ENCODE results near the gene KCNE1. TPM values are rescaled to one million over a fixed set of nuclear protein-coding genes. Genes with fewer than 3 reads are reported as not detected.

The KCNE1 gene
- total and polyA plus RNA-seq, 2 of the 4 experiments (the other 2 are of a cell fraction) = 0.46 to 0.90 TPM

- H4K8ac ChIP-seq (ENCODE audit: low read depth in 2 of 2, low read length in 2 of 2) = no peak overlapping the region
- no peak overlapping the region for H2BK15ac ChIP-seq (ENCODE audit: low read depth, low read length)
- ChIA-PET CTCF (interaction anchor here (0.6 to 3.0 kb wide), 10 partner anchors 12 to 157 kb away, joined by 3 to 25 read pairs (median 4); no protein-coding TSS in a partner anchor), POLR2A (ENCODE audit: unreplicated experiment) (interaction anchor here (0.6 to 1.0 kb wide), 2 partner anchors 12 to 1279 kb away, joined by 3 to 6 read pairs; no protein-coding TSS in a partner anchor)
- H3K23ac ChIP-seq (ENCODE audit: low read depth, low read length) = no peak overlapping the region
- no peak overlapping the region for H3K18ac ChIP-seq (ENCODE audit: low read depth, low read length)
- 65% methylated on average over 4 of the region's 15 CpGs; no CpG with 5 or more reads in 1 of the 2 experiments for WGBS, 2 experiments (ENCODE audit: extremely low coverage in 2 of 2, insufficient read length in 1 of 2)
- dilution Hi-C loops (cut with HindIII; ENCODE audit: low sequenced_read_pairs, unreplicated experiment) = no loop called here
- ATAC-seq (ENCODE audit: low read depth) (peak; percentile 85), DNase-seq (peak; percentile 68)
- H2BK120ac ChIP-seq (ENCODE audit: low read depth, low read length) = no peak overlapping the region
- H3K56ac ChIP-seq (ENCODE audit: extremely low read depth, insufficient read depth, low read length) = no peak overlapping the region
- no peak overlapping the region for H2BK20ac ChIP-seq (ENCODE audit: low read depth, low read length)
- H2AK9ac ChIP-seq (replicated peaks; ENCODE audit: low read depth, low read length, poor library complexity) = peak overlapping the region; percentile 67
- in situ Hi-C loops (cut with MboI; ENCODE audit: low sequenced_read_pairs) = no loop called here
- H3K4me2 ChIP-seq (ENCODE audit: low read depth, low read length) = no peak overlapping the region
- TF ChIP-seq SMC3 (IDR thresholded peaks at IDR 0.05; ENCODE audit: low read depth, low read length) = peak; percentile 95
- TF ChIP-seq, protein P1, sequence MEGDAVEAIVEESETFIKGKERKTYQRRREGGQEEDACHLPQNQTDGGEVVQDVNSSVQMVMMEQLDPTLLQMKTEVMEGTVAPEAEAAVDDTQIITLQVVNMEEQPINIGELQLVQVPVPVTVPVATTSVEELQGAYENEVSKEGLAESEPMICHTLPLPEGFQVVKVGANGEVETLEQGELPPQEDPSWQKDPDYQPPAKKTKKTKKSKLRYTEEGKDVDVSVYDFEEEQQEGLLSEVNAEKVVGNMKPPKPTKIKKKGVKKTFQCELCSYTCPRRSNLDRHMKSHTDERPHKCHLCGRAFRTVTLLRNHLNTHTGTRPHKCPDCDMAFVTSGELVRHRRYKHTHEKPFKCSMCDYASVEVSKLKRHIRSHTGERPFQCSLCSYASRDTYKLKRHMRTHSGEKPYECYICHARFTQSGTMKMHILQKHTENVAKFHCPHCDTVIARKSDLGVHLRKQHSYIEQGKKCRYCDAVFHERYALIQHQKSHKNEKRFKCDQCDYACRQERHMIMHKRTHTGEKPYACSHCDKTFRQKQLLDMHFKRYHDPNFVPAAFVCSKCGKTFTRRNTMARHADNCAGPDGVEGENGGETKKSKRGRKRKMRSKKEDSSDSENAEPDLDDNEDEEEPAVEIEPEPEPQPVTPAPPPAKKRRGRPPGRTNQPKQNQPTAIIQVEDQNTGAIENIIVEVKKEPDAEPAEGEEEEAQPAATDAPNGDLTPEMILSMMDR (conservative IDR thresholded peaks at IDR 0.05; ENCODE audit: low read depth, low read length) = peak; percentile 92
- peak; percentile 95 for TF ChIP-seq RAD21 (IDR thresholded peaks at IDR 0.05; ENCODE audit: low read length)
- TF ChIP-seq POLR2A (IDR thresholded peaks at IDR 0.05; ENCODE audit: low read depth, low read length) = peak; percentile 34; the same call in 1 of the 2 replicates
- TF ChIP-seq MAZ (IDR thresholded peaks at IDR 0.05; ENCODE audit: borderline replicate concordance, low read depth, low read length) = no peak; the same call in 1 of the 2 replicates
- BruUV-seq (replicated peaks) = no TSS peak
- no peaks in the 10 kb centered on the region for H4K20me1 ChIP-seq (ENCODE audit: insufficient read depth, low read length)
- no peak overlapping the region for H3K9ac ChIP-seq (ENCODE audit: low read depth, low read length)
- H4K5ac ChIP-seq (ENCODE audit: low read depth, low read length) = no peak overlapping the region
- H3K9me1 ChIP-seq (ENCODE audit: insufficient read depth, low read length) = peaks cover 7% of the 10 kb centered on the region; the same call in 1 of the 2 replicates
- H3K4me1 ChIP-seq (ENCODE audit: control insufficient read depth, insufficient read depth, low read length) = peaks cover 1% of the 10 kb centered on the region; the same call in 1 of the 2 replicates
- H3K9me3 ChIP-seq (ENCODE audit: control insufficient read depth, insufficient read depth, low read length) = no peaks in the 10 kb centered on the region
- peak overlapping the region; percentile 54 for H2AK5ac ChIP-seq (ENCODE audit: low read depth, low read length)
- no peak overlapping the region for H4K91ac ChIP-seq (ENCODE audit: insufficient read depth, low read depth, low read length)
- no peaks in the 10 kb centered on the region for H3K79me1 ChIP-seq (ENCODE audit: low read depth in 1 of 2, low read length in 2 of 2)
- H3K27me3 ChIP-seq (ENCODE audit: control insufficient read depth, insufficient read depth, low read length) = no peaks in the 10 kb centered on the region
- H2BK5ac ChIP-seq (ENCODE audit: low read depth, low read length, poor library complexity, severe bottlenecking) = no peak overlapping the region
- H3K14ac ChIP-seq (replicated peaks; ENCODE audit: low read depth, low read length) = no peak overlapping the region
- H3K36me3 ChIP-seq (ENCODE audit: control insufficient read depth, insufficient read depth, low read length) = no peaks in the 10 kb centered on the region
- no peak overlapping the region for H2AFZ ChIP-seq (replicated peaks; ENCODE audit: low read length, poor library complexity)
- H3K4me3 ChIP-seq (ENCODE audit: insufficient read depth, low read depth, low read length) = no peak overlapping the region
- H3K4ac ChIP-seq (ENCODE audit: low read depth, low read length) = no peak overlapping the region; the same call in 1 of the 2 replicates
- intact Hi-C loops (cut with micrococcal nuclease) = loop anchor here (1.0 kb wide), 2 partner anchors 72 to 93 kb away; no protein-coding TSS in a partner anchor
- no peak overlapping the region for H3K27ac ChIP-seq (ENCODE audit: insufficient read depth, low read length)
These were observed 1.6 kb downstream of the KCNE1 start for GRCh38 chr21:34510148-34511142.
